ENCODE data around the gene DTX3L.

Gene DTX3L

GRCh38 chr3:122564155-122564912 lies at the start of gene DTX3L, which contains the start of gene PARP9:
DTX3L (plus strand) TSS chr3:122564338; CDS start chr3:122564427, 89 bp downstream.
PARP9 (minus strand) TSS chr3:122564300; CDS start chr3:122559620, 4,680 bp downstream.
- peak; percentile 81 for DNase-seq

- DNase-seq = no peak
These were observed 49.1 kb upstream of the DTX3L start for GRCh38 chr3:122515020-122515468.

GRCh38 chr3:122515870-122516269 lies 48.3 kb upstream of the DTX3L start:
- DNase-seq = no peak

GRCh38 chr3:122516846-122517360 lies 47.2 kb upstream of the DTX3L start:
- DNase-seq = no peak

- no peak for DNase-seq
These were observed 44.4 kb upstream of the DTX3L start for GRCh38 chr3:122519693-122520092.

- DNase-seq = no peak
These were observed 43.3 kb upstream of the DTX3L start for GRCh38 chr3:122520861-122521260.

GRCh38 chr3:122523317-122523716 lies 40.8 kb upstream of the DTX3L start:
- DNase-seq = no peak

- DNase-seq = no peak
These were observed 34.0 kb upstream of the DTX3L start for GRCh38 chr3:122530164-122530563.

- no peak for DNase-seq
These were observed 30.7 kb upstream of the DTX3L start for GRCh38 chr3:122533480-122533879.

GRCh38 chr3:122533931-122534334 lies 30.2 kb upstream of the DTX3L start:
- no peak for DNase-seq

- no peak for DNase-seq
These were observed 28.0 kb upstream of the DTX3L start for GRCh38 chr3:122535964-122536631.

- DNase-seq = no peak
These were observed 27.5 kb upstream of the DTX3L start for GRCh38 chr3:122536632-122537001.

GRCh38 chr3:122538956-122539490 lies 25.1 kb upstream of the DTX3L start:
- DNase-seq = no peak

GRCh38 chr3:122546151-122546550 lies 18.0 kb upstream of the DTX3L start:
- no peak for DNase-seq

GRCh38 chr3:122548076-122548475 lies 16.1 kb upstream of the DTX3L start:
- DNase-seq = no peak

- no peak for DNase-seq
These were observed 15.5 kb upstream of the DTX3L start for GRCh38 chr3:122548619-122549018.

- no peak for DNase-seq
These were observed 11.0 kb upstream of the DTX3L start for GRCh38 chr3:122553171-122553570.

GRCh38 chr3:122555275-122556071 lies 8.7 kb upstream of the DTX3L start:
- no peak for DNase-seq

- DNase-seq = no peak
These were observed 6.8 kb upstream of the DTX3L start for GRCh38 chr3:122557356-122557755.

- no peak for DNase-seq
These were observed 5.5 kb upstream of the DTX3L start for GRCh38 chr3:122558605-122559004.

- DNase-seq = no peak
These were observed 4.2 kb upstream of the DTX3L start for GRCh38 chr3:122559906-122560305.

- DNase-seq = peak; percentile 67
These were observed 3.5 kb upstream of the DTX3L start for GRCh38 chr3:122560680-122561079.
